NCI-H524 (cell line): ENCODE results near the gene RAD51.

Source experiments
- DNase-seq, 2 experiments: peaks; one replicate each; lab custom pipeline; 2025; lab: John Stamatoyannopoulos, UW

Gene RAD51

GRCh38 chr15:40722354-40722753 lies 27.4 kb downstream of the RAD51 start:
- no peak for DNase-seq

- no peak for DNase-seq
Observed at GRCh38 chr15:40722934-40723333, 28.0 kb downstream of the RAD51 start.

GRCh38 chr15:40723919-40724318 lies 28.9 kb downstream of the RAD51 start:
- DNase-seq = no peak

- no peak for DNase-seq
Observed at GRCh38 chr15:40731034-40731433, 36.1 kb downstream of the RAD51 start.

GRCh38 chr15:40736575-40736974 lies 41.6 kb downstream of the RAD51 start:
- no peak for DNase-seq

GRCh38 chr15:40737048-40737447 lies 42.1 kb downstream of the RAD51 start:
- DNase-seq = no peak

- peak in 1 of 2 experiments; percentile 22 for DNase-seq
Observed at GRCh38 chr15:40739047-40739446, 44.1 kb downstream of the RAD51 start.

GRCh38 chr15:40739854-40740253 lies 44.9 kb downstream of the RAD51 start:
- DNase-seq = no peak

GRCh38 chr15:40743485-40743901 lies 48.5 kb downstream of the RAD51 start:
- no peak for DNase-seq

- no peak for DNase-seq
Observed at GRCh38 chr15:40743921-40744814, 49.2 kb downstream of the RAD51 start.

- peak in 1 of 2 experiments; percentile 69 for DNase-seq
Observed at GRCh38 chr15:40744815-40745152, 49.8 kb downstream of the RAD51 start.

- DNase-seq = no peak
Observed at GRCh38 chr15:40746916-40747418, 52.0 kb downstream of the RAD51 start.

- DNase-seq = no peak
Observed at GRCh38 chr15:40747685-40748631, 53.0 kb downstream of the RAD51 start.

GRCh38 chr15:40749151-40749630 lies 54.2 kb downstream of the RAD51 start:
- no peak for DNase-seq

- no peak for DNase-seq
Observed at GRCh38 chr15:40750885-40751284, 55.9 kb downstream of the RAD51 start.

GRCh38 chr15:40751745-40752144 lies 56.8 kb downstream of the RAD51 start:
- DNase-seq = no peak

GRCh38 chr15:40754574-40754882 lies 59.6 kb downstream of the RAD51 start:
- DNase-seq = no peak

GRCh38 chr15:40754883-40755811 lies 60.2 kb downstream of the RAD51 start, which contains the start of gene RMDN3:
TSS of gene RMDN3 (minus strand) at chr15:40755254. CDS start at chr15:40754783, 471 bp downstream.
- DNase-seq = peak; percentile 92 to 96

GRCh38 chr15:40755812-40756208 lies 60.8 kb downstream of the RAD51 start:
- no peak for DNase-seq

- DNase-seq = no peak
Observed at GRCh38 chr15:40756938-40757337, 62.0 kb downstream of the RAD51 start.

- DNase-seq = no peak
Observed at GRCh38 chr15:40759961-40760360, 65.0 kb downstream of the RAD51 start.
